GM21390 (cell line): ENCODE measurements around the gene ACOT8.
"Not testable (repeated sequence)": the region's sequence is repeated elsewhere in the genome, so short reads cannot be mapped to it uniquely, and the experiment has no call there.

Source experiments
- ATAC-seq: cut with Tn5 transposase; IDR thresholded peaks from one replicate; pipeline ENCODE4 v1.9.1; 2021; ENCODE audit not compliant: unreplicated experiment

ACOT8 gene

DNA sequence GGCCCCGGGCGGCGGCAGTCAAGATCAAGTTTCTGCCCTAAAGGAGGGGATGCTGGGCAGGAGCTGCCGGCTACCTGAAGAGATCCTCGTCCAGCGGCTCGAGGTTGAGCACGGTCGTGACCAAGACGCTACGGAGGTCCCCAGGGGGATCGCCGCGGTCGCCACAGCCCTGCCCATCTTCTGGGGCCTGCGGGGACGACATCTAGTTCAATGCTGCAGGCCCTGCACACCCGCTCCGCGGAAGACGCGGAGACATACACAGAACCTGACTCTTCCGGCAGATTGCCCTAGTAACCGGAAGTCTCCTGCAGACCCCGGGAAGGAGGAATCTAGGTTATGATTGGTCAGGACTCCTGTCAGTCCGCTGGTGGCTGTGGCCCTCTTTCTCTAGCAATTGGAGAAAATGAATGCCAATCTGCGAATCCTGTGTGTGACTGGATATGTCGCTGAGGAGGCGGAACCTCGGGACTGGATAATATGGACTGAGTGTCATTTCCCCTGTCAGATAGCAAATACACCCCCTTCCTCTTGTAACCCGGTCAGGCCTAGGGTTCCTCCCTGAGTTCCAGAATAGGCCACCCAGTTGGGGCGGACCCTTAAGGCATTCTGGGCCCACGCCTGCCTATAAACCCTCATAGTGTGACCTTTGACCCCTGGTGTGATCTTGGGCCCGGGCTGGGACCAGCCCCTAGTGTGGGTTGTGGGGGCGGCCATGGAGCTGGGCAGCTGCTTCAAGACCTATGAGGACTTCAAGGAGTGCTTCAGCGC lies at the start of gene ACOT8, which contains the start of gene ZSWIM3:
ACOT8 (minus strand) TSS at position 279 of the 768 bp plus-strand sequence; CDS start at position 202, 77 bp downstream.
ZSWIM3 (plus strand) TSS at position 501 of the 768 bp plus-strand sequence; CDS start at position 713, 212 bp downstream.
- peak; percentile 98 for ATAC-seq

GRCh38 chr20:45905505-45906079 lies 48.4 kb upstream of the ACOT8 start:
- no peak for ATAC-seq

DNA sequence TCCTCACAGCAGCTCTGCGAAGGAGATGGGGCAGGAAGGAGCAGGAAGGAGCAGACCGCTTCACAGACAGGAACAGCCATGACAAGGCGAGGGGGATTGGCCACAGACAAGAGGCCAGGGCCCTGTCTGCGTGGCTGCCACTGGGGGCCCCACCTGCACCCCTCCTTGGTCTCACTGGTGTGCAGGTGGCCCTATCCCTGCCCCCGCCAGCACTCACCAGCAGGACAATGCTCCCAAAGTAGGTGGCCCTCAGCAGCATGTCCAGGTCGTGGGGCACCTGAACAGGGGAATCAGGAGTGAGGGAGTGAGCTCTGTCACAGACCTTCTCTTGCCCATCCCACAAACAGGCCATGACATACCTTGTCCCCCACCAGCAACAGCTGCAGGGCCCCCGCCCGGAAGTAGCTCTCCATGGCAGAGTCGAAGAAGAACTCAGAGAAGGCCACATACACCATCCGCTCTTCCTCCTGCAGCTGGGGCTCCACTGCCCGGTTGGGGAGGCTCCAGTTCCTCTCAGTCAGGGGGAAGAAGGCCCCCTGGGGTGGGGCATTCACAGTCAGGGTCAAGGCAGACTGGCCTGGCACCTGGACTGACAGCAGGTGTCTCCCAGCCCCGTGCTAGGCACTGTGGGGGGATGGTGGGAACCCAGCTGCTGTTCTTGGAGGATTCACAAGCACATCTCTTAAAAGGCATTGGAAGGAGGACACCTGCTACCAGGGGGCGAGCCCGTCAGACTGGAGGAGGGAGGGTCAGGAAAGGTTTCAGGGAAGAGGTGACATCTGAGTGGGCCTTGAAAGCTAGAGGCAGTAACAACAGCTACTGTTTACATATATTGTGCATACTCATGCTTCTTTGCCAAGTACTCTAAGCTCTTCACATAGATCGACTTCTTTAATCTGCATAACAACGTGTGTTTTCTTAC lies 47.7 kb upstream of the ACOT8 start:
- ATAC-seq = no peak

GRCh38 chr20:45902199-45902701 lies 45.1 kb upstream of the ACOT8 start:
- no peak for ATAC-seq

GRCh38 chr20:45901332-45901731 lies 44.1 kb upstream of the ACOT8 start:
- not testable (repeated sequence) for ATAC-seq

- no peak for ATAC-seq
Observed at GRCh38 chr20:45899046-45899835, 42.0 kb upstream of the ACOT8 start.

DNA sequence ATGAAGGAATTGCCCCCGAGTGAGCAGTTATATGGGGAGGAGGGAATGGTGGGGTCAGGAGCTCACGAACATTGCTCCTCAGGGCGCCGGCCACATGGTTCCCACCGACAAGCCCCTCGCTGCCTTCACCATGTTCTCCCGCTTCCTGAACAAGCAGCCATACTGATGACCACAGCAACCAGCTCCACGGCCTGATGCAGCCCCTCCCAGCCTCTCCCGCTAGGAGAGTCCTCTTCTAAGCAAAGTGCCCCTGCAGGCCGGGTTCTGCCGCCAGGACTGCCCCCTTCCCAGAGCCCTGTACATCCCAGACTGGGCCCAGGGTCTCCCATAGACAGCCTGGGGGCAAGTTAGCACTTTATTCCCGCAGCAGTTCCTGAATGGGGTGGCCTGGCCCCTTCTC lies 41.1 kb upstream of the ACOT8 start:
- no peak for ATAC-seq

- ATAC-seq = no peak
Observed at GRCh38 chr20:45897692-45898091, 40.5 kb upstream of the ACOT8 start.

DNA sequence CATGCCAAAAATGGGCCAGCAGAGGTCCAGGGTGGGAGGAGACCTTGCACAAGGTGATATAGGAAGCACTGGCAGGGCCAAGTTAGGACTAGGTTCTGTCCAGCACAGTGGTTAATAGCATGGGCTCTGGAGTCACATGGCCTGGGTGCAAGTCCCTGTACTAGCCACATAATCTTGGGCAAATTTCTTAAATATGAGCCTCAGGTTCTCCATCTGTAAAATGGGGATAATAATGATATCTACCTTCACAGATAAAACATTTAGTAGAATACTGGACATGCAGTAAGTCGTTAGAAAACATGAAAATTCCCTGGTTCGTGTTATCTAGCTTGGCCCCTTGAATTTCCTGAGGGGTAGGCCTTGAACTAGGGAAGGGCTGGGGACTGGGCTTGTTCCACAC lies 40.1 kb upstream of the ACOT8 start:
- ATAC-seq = no peak

- ATAC-seq = no peak
Observed at GRCh38 chr20:45896641-45897161, 39.5 kb upstream of the ACOT8 start.

DNA sequence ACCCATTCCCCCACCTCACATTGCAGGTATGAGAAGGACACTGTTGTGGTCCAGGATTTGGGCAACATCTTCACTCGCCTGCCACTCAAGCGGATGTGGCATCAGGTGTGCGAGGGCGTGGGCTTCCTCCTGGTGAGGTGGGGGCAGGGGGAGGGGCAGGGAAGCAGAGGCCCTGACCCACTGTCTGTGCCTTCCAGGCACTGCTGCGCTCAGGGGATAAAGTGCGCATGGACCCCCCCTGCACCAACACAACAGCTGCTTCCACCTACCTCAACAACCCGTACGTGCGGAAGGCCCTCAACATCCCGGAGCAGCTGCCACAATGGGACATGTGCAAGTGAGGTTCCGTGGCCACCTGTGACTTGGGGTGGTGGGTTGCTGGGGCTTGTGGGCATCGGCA lies 37.6 kb upstream of the ACOT8 start:
- ATAC-seq = no peak

- no peak for ATAC-seq
Observed at GRCh38 chr20:45893831-45894230, 36.6 kb upstream of the ACOT8 start.

GRCh38 chr20:45892828-45893500 lies 35.8 kb upstream of the ACOT8 start:
- ATAC-seq = no peak

- no peak for ATAC-seq
Observed at GRCh38 chr20:45892049-45892825, 35.0 kb upstream of the ACOT8 start.

DNA sequence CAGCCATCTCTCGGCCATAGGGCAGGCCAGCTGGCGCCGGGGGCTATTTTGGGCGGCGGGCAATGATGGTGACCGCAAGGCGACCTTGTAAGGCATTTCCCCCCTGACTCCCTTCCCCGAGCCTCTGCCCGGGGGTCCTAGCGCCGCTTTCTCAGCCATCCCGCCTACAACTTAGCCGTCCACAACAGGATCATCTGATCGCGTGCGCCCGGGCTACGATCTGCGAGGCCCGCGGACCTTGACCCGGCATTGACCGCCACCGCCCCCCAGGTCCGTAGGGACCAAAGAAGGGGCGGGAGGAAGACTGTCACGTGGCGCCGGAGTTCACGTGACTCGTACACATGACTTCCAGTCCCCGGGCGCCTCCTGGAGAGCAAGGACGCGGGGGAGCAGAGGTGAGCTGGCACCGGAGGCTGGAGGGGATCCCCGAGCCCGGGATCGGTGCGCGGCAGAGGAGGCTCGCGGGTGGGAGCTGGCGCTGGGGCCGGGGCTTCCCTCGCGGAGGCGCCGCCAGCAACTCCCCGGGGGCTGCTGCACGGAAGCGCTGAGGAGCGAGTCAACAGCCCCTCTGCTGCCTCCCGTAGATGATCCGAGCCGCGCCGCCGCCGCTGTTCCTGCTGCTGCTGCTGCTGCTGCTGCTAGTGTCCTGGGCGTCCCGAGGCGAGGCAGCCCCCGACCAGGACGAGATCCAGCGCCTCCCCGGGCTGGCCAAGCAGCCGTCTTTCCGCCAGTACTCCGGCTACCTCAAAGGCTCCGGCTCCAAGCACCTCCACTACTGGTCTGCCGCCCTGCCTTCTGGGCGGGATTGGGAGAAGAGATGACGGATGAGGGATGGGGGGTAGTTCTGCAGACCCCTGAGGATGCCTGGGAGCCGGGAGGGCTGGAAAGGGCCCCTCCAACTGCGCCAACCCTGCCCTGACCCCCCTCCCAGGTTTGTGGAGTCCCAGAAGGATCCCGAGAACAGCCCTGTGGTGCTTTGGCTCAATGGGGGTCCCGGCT lies 34.1 kb upstream of the ACOT8 start, which contains the start of the genes CTSA and NEURL2:
CTSA (plus strand) TSS at position 351 of the 999 bp plus-strand sequence; CDS start at position 585, 234 bp downstream.
NEURL2 (minus strand) TSS at position 224 of the 999 bp plus-strand sequence; CDS start at position 7, 217 bp downstream.
- peak; percentile 77 for ATAC-seq

DNA sequence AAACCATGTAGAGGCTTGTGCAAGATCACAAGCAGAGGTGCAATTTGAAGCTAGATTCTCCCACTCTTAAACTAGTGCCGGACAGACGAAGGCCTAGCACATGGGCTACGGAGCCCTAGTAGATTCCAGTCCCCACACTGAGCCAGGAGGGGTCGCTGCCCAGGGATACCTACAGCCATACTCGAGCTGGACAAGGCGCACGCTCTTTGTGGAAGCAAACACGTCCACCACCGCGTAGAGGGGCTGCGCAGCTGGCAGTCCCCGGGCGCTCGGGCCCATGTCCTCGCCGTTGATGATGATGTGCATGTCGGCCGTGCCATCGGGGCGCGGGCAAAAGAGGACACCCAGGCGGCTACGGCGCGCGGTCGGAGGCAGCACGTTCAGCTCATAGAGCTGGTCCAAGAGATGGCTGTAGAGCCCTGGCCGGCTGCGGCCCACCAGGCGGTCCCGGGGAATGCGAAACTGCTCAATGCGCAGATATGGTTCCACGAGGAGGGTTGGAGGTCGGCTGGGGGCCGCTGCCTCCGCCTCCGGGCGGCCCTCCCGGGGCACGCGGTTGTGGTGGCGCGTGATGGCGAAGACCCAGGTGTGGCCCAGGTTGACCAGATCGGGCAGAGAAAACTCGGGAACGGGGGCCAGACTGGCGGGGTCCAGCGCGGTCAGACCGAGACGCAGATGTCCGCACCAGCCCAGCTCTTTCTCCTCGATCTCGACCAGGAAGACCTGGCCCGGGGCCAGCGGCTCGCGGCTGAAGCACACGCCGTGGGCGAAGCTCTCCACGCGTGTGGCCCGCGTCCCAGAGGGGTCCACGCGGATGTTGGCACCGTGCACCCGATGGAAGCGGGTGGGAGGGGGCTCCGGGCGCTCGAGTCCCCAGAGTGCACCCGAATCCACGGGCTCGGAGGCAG lies 33.1 kb upstream of the ACOT8 start:
- ATAC-seq = no peak
